Central memory CD4-positive, alpha-beta T cell (primary cell): ENCODE data around the gene SIRT1.
"Not testable (repeated sequence)": the region's sequence is repeated elsewhere in the genome, so short reads cannot be mapped to it uniquely, and the experiment has no call there.

Experiments
- DNase-seq: peaks from one replicate; pipeline ENCODE4 v3.0.0; 2022

SIRT1 gene

GRCh38 chr10:67966035-67966434 lies 81.6 kb downstream of the SIRT1 start:
- not testable (repeated sequence) for DNase-seq
